CD4-positive, alpha-beta T cell treated with Interleukin-15 for 4 hours (primary cell): ENCODE data around the gene NPHS2.
"Not testable (repeated sequence)": the region's sequence is repeated elsewhere in the genome, so short reads cannot be mapped to it uniquely, and the experiment has no call there.

Experiments
- DNase-seq: peaks from one replicate; pipeline ENCODE4 v3.0.0-alpha.2; 2020; ENCODE audit warnings: low spot score

NPHS2 gene

DNA sequence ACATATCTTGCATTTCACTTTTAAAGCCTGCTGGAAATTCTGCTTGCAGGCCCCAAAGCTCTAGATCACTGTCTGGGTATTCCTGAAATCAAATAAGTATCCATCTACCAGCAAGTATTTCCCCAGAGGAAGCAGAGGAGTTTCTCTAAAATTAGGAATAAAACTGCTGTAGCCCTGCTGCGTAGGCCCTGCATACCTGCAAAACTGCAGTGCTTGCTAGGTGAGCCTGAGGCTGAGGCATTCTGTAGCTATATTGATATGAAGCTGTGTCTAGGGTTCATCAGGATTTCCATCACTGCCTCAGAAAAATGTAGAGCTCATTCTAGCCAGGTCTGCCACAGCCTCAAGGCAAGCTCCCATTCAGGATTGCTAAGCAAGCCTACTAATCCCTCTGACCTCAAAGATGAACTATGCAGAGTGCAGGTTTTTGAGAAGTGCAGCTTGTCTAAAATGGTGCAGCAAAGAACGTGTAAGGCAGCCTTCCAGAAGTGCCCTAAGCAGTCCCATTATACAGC is 28.7 kb downstream of the NPHS2 start:
- DNase-seq: no peak

DNA sequence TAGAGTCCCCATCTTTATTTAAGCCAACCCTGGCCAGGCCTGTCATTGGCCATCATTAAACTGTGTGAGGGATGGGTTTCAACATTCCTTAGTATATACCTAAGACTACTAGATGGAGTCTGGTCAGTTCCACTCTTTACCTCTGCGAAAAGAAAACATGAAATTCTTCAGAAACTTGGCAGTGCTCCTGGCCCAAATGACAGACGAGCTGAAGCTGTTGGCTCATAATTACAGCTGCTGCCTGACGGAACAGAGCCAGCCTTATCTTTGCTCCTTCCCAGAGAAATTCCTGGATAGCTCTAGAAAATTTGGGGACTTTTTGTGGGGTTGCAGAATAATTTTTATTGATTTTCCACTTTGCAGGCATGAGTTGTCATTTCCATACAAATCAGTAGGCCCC is 30.4 kb downstream of the NPHS2 start:
- no peak for DNase-seq

DNA sequence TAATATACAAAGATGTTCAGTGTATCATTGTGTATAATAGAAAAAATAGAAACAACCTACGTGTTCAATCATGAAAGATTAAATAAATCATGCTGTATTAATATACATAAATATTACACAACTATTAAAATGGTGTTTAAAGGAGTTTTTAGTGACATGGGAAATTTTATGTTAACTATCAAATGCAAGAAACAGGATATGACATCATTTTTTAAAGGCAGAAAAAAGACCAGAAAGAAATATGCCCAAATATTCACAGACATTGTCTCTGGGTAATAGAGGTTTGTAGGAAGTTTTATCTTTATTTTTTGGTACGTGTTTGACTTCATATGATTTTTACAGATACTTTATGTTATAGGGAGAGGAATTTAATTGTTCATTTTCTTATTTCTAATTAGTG is 34.0 kb downstream of the NPHS2 start:
- DNase-seq: no peak

DNA sequence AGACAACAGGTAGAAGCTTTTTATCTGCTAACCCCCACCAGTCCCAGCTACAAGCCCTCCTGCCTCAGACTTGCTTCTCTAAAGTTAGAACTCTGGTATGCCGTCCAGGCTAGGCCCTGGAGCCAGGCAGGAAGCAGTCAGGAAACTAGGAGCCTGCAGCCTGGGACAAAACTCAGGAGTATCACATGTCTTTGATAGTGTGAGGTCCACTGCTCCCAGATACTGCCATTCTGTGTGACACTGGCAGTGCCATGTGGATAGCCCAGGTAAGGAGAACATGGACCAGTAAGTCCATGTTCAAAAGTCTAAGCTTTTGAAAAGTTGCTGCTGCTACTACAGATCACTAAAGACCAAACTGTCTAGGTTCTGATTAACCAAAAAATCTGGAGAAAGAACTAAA is 45.4 kb downstream of the NPHS2 start:
- DNase-seq: no peak

DNA sequence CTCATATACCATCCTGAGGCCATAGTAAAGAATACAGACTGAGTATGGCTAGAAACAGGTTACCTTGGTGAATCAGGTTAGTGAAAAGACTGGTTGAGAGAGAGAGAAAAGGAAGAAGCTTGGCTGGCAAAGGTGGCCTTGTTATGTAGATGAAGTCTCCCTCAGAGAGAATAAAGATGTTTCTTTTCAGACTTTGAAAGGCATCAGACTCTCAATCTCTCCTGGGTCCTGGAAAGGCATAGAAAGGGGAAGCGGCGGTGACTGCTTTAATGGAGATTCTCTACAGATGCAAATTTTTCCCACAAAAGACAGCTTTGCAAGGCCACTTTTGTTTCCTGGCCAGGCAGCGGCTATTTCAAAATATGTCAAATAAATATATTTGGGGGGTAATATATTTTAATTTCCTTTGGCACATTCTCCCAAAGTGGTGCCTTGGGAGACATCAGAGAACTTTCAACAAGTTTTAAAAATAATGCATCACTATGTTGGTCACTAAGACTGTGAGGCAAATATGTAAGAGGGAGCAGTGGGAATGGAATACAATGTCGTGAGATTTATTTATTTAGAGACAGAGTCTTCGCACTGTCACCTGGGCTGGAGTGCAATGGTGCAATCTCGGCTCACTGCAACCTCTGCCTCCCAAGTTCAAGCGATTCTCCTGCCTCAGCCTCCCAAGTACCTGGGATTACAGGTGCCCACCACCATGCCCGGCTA is 46.1 kb downstream of the NPHS2 start:
- no peak for DNase-seq

DNA sequence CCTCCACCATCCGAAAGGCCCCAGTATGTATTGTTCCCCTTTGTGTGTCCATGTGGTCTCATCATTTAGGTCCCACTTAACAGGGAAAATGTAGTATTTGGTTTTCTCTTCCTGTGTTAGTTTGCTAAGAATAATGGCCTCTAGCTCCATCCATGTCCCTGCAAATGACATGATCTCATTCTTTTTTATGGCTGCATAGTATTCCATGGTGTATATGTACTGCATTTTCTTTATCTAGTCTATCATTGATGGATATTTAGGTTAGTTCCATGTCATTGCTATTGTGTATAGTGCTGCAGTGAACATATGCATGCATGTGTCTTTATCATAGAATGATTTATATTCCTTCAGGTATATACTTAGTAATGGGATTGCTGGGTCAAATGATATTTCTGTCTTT is 57.2 kb downstream of the NPHS2 start:
- DNase-seq: not testable (repeated sequence)

DNA sequence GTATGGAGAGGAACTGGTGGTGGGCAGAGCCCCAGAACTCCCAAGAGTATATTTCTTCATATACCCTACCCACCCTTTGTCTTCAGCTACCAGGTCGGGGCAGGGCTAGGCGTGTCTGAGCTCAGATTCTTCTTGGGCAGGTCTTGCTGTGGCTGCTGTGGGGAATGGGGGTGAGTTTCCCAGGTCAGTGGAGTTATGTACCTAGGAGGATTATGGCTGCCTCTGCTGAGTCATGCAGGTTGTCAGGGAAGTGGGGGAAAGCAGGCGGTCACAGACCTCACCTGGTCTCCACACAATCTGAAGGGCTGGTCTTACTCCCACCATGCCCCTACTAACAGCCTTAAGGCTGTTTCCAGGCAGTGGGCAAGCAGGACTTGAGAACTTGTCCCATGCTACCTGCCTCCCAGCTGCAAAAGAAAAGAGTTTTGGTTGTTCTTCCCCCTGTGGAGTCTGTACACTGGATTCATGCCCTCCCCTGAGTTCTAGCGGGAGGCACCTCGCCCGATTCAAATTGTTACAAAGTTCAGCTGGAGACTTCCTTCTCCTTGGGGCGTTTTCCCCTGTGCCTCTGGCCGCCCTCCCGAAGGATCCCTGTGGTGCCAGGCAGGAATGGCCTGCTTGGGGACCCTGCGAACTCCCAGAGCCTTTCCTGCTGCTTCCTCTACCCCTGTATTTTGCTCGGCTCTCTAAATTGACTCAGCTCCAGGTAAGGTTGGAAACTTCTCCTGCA is 58.6 kb downstream of the NPHS2 start:
- DNase-seq: no peak

DNA sequence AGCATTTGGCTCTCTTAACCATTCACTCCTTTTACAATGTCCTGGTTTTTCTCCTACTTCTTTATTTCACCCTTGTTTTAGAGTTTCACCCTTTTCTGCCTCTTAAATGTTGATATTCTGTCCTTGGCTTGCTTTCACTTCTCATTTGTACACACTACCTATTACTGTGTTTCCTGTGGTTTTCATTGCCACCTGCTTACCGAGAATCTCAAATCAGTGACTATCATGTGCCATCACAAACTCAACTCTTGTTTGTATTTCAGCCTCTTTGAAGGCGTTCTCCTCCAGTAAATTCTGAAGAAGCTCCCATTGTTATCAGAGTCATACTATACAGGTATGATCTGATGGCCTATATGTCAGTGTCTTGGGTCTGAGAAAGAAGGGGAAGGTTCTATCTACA is 65.7 kb downstream of the NPHS2 start:
- DNase-seq: no peak

DNA sequence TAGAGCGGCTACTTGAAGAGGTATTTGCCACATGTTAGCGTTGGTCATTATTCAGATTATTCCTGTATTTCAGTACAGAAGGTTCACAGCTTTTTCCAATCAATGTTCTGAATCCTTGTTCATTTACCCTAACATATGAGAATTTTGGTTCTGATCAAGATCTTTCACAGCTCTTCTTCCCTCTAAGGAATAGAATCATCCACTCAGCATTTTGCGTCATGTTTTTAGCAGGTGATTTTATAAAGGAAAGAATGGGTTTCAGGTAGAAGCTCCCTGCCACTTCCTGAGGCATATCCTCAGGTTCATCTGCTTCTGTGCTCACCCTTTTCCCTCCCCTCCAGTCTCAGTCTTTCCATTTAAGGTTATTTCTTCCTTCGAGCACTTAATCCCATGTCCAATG is 66.4 kb downstream of the NPHS2 start:
- DNase-seq: no peak

DNA sequence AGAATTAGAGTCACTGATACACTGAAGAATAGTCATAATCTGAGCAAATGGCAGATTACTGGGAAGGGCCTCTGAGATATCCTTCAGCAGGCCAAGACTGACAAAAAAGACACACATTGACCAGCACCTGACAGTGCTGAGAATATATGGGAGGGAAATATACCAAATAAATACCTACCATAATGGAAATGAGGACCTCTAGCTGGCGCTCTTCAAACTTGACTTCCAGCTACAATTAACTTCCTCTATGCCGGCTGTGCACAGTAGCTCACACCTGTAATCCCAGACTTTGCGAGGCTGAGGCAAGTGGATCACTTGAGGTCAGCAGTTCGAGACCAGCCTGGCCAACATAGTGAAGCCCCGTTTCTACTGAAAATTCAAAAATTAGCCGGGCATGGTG is 69.5 kb downstream of the NPHS2 start:
- no peak for DNase-seq
